Heart left ventricle (tissue), 16 donors: ENCODE data around the gene SLC5A6. TPM values are rescaled to one million over a fixed set of nuclear protein-coding genes. Genes with fewer than 3 reads are reported as not detected.

Experiments used
- ATAC-seq, 4 donors: fragments of 200-7000 bp; cut with Tn5 transposase; one replicate each; pipeline ENCODE4 v1.9.1; 2020 to 2022; ENCODE audit warnings: moderate library complexity in 4 of 4, mild to moderate bottlenecking in 3 of 4, moderate number of reproducible peaks in 1 of 4
- DNase-seq, 5 donors: peaks; one replicate each; pipeline ENCODE4 v3.0.0-alpha.2; 2020
- H3K27ac ChIP-seq, 12 donors: fragments of 200-600 bp; sonication (generic) in 4 of 12; one replicate each; pipeline versions ENCODE4 v1.5.0 to v1.8.0; 2016 to 2022; ENCODE audit warnings: mild to moderate bottlenecking in 2 of 12
- H3K27me3 ChIP-seq, 9 donors: fragments of 200-600 bp; sonication (generic) in 2 of 9; one replicate each; pipeline versions ENCODE4 v1.5.1 to v1.8.0; 2016 to 2022; ENCODE audit warnings: mild to moderate bottlenecking in 3 of 9
- H3K36me3 ChIP-seq, 9 donors: fragments of 200-600 bp; sonication (generic) in 2 of 9; one replicate each; pipeline versions ENCODE4 v1.5.0 to v1.8.0; 2018 to 2022; ENCODE audit warnings: mild to moderate bottlenecking in 2 of 9
- H3K4me1 ChIP-seq, 12 donors: fragments of 200-600 bp; sonication (generic) in 4 of 12; one replicate each; pipeline versions ENCODE4 v1.5.0 to v1.8.0; 2016 to 2022; ENCODE audit warnings: mild to moderate bottlenecking in 3 of 12
- H3K4me3 ChIP-seq, 12 donors: fragments of 200-600 bp; sonication (generic) in 4 of 12; one replicate each; pipeline versions ENCODE4 v1.5.0 to v1.8.0; 2017 to 2022; ENCODE audit warnings: mild to moderate bottlenecking in 9 of 12, moderate library complexity in 4 of 12
- H3K9me3 ChIP-seq, 12 donors: fragments of 200-600 bp; sonication (generic) in 4 of 12; one replicate each; pipeline versions ENCODE4 v1.5.0 to v1.8.0; 2016 to 2022; ENCODE audit warnings: mild to moderate bottlenecking in 1 of 12
- CTCF ChIP-seq, 12 donors: fragments of 200-600 bp; sonication (generic) in 4 of 12; IDR thresholded peaks; one replicate each; pipeline versions ENCODE4 v1.5.0 to v1.8.0; 2018 to 2022; ENCODE audit warnings: antibody characterized with exemption in 12 of 12, mild to moderate bottlenecking in 5 of 12
- POLR2A ChIP-seq, 2 donors: fragments of 450-650 bp; IDR thresholded peaks; one replicate each; pipeline ENCODE4 v1.6.1; 2017; ENCODE audit warnings: antibody characterized with exemption in 2 of 2, mild to moderate bottlenecking in 2 of 2, moderate library complexity in 2 of 2
- WGBS, 4 donors: extraction: QIAGEN DNeasy Blood & Tissue Kit in 2 of 4; methylation state at CpG; one replicate each; pipeline versions ENCODE4 v1.1.5 to v1.1.7; 2013 to 2018; 5-methylcytosine and 5-hydroxymethylcytosine counted together
- intact Hi-C, 10 donors: fragments of 100-400 bp; cut with DNase I; formaldehyde crosslinking; loops; one replicate each; pipeline versions ENCODE4 v1.11.1 to v1.14.2; 2022
- polyA plus RNA-seq, 2 donors: library from polyadenylated mRNA; stranded (reverse); fragments of 200-250 nt; gene quantifications; one replicate each; pipeline ENCODE4 v1.2.3, GENCODE V29; 2013
- total RNA-seq, 9 donors: library from RNA; depleted of rRNA in 2 of 9; stranded (reverse); fragments of >200 nt in 2 of 9; fragmentation: NEBNext Ultra II Directional in 3 of 9; extraction: Animal tissue kit (Norgen Biotek cat#: 25700) in 3 of 9; gene quantifications; one replicate each; pipeline versions ENCODE4 v1.1.0 to v1.2.4, GENCODE V29; 2016 to 2023
- donor health status: ischemic (EF 13 %, LVEDD 7.1; RV severe dilation, severe dysfunction).
- donor health status: healthy with polysubstance abuse.
- donor health status: DM: no; HTN: yes; CAD: no.
- donor health status: DM: no; HTN: no; CAD: no.
- donor health status: ischemic (EF 25% LVEDD 6.9; RV normal size, moderate dysfunction).
- donor health status: ischemic (EF 25% LVEDD 5.7; RV mildly dilated, moderate dysfunction).
- donor health status: healthy.
- donor health status: DM: yes; HTN: yes; CAD: no.
- donor health status: ischemic (EF 35%, LVEDD 5.7; RV mildly dilated, moderate dysfunction).
- donor health status: nonischemic (EF 11% LVEDD 7.7; RV severe dilation, severe dysfunction).
- donor health status: DM: yes; HTN: yes; CAD: no.
- donor health status: PGD.
- donor health status: ischemic (EF 29% LVEDD 5.4; RV normal size, mild dysfunction).
- donor health status: nonischemic (EF 23%, LVEDD 6.1; RV moderate dilation, normal function).

SLC5A6 gene
- total and polyA plus RNA-seq, 11 donors: 6.3 to 37.7 (median 10.3) TPM

- TF ChIP-seq CTCF (IDR thresholded peaks at IDR 0.05) (peak in 7 of 12 donors; percentile 16 to 36 (median 23)), POLR2A (IDR thresholded peaks at IDR 0.05) (peak in 1 of 2 donors; percentile 48)
- intact Hi-C loops: no loop called here
- ATAC-seq: peak; percentile 70 to 95 (median 94)
- peak; percentile 84 to 93 (median 87) for DNase-seq
- peak within 1 kb of the TSS; percentile 11 to 76 (median 50) for H3K27ac ChIP-seq
- peak within 1 kb of the TSS; percentile 33 to 74 (median 66) for H3K4me3 ChIP-seq
- no peaks in the 10 kb centered on the region for H3K27me3 ChIP-seq
- no peaks in the 10 kb centered on the region for H3K9me3 ChIP-seq
- H3K36me3 ChIP-seq: peaks cover 0 to 55% (median 48%) of the 10 kb centered on the region in 9 donors
- WGBS, 4 donors: 3 to 12% (median 4%) methylated on average over 32 to 72 of the region's 72 CpGs
- peaks cover 3 to 30% (median 23%) of the 10 kb centered on the region in 12 donors for H3K4me1 ChIP-seq
These were observed 5.4 kb upstream of the SLC5A6 start, which contains the start of gene CAD for GRCh38 chr2:27217173-27218121. TSS of gene CAD (plus strand) at chr2:27217369. CDS start at chr2:27217552, 183 bp downstream.

GRCh38 chr2:27216416-27217137, 4.5 kb upstream of the SLC5A6 start:
- 87 to 91% (median 90%) methylated on average over 13 of the region's 13 CpGs for WGBS, 4 donors
- ATAC-seq (no peak), DNase-seq (peak in 1 of 5 donors; percentile 16)
- Histone ChIP-seq H3K36me3 (peaks cover 0 to 46% (median 39%) of the 10 kb centered on the region in 9 donors), H3K27ac (peak overlapping the region in 11 of 12 donors; percentile 18 to 76 (median 53)), H3K4me1 (peaks cover 3 to 30% (median 23%) of the 10 kb centered on the region in 12 donors), H3K4me3 (peak overlapping the region in 11 of 12 donors; percentile 33 to 74 (median 66)), H3K27me3 (no peaks in the 10 kb centered on the region), H3K9me3 (no peaks in the 10 kb centered on the region)
- TF ChIP-seq POLR2A (IDR thresholded peaks at IDR 0.05) (no peak), CTCF (IDR thresholded peaks at IDR 0.05) (no peak)
- intact Hi-C loops: no loop called here

- Histone ChIP-seq H3K27me3 (no peaks in the 10 kb centered on the region), H3K4me3 (no peak overlapping the region), H3K4me1 (peaks cover 6 to 36% (median 26%) of the 10 kb centered on the region in 12 donors), H3K36me3 (peaks cover 0 to 35% (median 25%) of the 10 kb centered on the region in 9 donors), H3K9me3 (no peaks in the 10 kb centered on the region), H3K27ac (no peak overlapping the region)
- TF ChIP-seq CTCF (IDR thresholded peaks at IDR 0.05): no peak
- no peak for TF ChIP-seq POLR2A (IDR thresholded peaks at IDR 0.05)
- intact Hi-C loops: loop anchor here in 4 of 10 donors (5.0 kb wide), 3 partner anchors 83 to 417 kb away; partner anchors contain the start of genes PREB (in 2 of the 4) and NRBP1 (in 1 of the 4)
- WGBS, 4 donors: 96 to 98% (median 97%) methylated on average over 3 of the region's 3 CpGs
- ATAC-seq (no peak), DNase-seq (no peak)
These were observed 2.9 kb upstream of the SLC5A6 start for GRCh38 chr2:27214941-27215340.
